NCI-H1048 (cell line): ENCODE data around the gene ZNF557.
A peak's percentile ranks its signal among the peaks of the same experiment; 100 is the strongest.

Experiments used
- DNase-seq: peaks from one replicate; lab custom pipeline; 2025; lab: John Stamatoyannopoulos, UW

Gene ZNF557

DNA sequence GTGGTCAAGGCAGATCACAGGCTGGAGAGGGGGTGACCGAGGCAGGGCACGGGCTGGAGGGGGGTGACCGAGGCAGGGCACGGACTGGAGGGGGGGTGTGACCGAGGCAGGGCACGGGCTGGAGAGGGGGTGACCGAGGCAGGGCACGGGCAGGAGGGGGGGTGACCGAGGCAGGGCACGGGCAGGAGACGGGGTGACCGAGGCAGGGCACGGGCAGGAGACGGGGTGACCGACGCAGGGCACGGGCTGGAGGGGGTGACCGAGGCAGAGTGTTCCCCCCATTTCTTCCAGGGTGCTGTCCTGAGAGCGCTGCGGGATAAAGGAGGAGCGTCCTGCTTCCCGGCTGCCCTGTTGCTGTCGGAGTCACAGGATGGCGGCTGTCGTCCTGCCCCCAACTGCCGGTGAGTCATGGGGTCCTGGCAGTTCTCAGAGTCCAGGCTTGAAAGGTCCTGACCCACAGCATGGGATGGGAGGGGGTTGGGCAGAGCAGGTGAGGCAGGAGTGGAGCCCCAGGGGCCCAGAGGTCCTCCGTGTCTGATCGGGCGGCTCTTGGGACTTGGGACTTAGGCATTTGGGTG is 5.3 kb downstream of the ZNF557 start:
- no peak for DNase-seq

DNA sequence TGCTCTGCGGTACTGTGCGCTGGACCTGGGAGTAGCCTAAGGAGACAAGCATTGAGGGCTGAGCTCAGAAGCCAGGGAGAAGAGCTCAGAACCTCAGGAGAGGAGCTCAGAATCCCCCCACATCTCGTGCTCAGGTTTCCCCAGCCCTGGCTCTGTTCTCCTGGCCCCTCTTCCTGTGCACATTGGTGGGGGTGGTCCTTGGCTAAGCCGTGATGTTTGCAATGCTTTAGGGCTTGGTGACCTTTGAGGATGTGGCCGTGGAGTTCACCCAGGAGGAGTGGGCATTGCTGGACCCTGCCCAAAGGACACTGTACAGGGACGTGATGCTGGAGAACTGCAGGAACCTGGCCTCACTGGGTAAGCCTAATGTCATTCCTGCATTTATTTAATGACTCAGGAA is 6.6 kb downstream of the ZNF557 start:
- DNase-seq: no peak

- no peak for DNase-seq
Observed at GRCh38 chr19:7078008-7078407, 8.5 kb downstream of the ZNF557 start.

DNA sequence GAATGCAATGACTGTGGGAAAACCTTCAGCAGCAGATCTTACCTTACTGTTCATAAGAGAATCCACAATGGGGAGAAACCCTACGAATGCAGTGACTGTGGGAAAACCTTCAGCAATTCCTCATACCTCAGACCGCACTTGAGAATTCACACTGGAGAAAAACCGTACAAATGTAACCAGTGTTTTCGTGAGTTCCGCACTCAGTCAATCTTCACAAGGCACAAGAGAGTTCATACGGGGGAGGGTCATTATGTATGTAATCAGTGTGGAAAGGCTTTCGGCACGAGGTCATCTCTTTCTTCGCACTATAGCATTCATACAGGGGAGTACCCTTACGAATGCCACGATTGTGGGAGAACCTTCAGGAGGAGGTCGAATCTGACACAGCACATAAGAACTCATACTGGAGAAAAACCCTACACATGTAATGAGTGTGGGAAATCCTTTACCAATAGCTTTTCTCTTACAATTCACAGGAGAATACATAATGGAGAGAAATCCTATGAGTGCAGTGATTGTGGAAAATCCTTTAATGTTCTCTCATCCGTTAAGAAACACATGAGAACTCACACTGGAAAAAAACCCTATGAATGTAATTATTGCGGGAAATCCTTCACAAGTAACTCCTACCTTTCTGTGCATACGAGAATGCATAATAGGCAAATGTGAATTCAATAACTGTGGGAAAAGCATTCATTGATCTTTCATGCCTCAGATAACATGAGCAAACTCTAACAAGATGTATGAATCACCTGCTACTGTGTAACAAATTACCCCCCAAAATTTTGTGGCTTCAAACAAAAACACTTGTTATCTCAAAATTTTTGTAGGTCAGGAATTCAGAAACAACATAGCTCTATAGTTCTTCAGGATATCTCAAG is 13.8 kb downstream of the ZNF557 start:
- no peak for DNase-seq

GRCh38 chr19:7088999-7089398 is 19.5 kb downstream of the ZNF557 start:
- no peak for DNase-seq

DNA sequence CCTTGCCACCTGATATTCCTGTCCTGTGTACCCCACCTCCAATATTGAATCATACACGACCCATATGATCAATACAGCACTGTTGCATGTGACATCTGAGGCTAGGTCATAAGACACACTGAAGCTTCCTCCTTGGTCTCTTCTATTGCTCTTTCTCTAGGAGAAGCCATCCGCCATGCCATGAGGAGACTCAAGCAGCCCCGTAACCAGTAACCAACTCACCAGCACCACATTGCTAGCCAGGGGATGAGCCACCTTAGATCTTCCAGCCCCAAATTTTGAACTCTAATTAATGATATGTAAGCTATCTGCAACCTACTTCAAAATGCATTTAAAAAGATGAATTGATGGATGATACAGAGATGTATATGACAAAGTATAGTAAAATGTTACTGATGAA is 28.6 kb downstream of the ZNF557 start:
- no peak for DNase-seq

- peak; percentile 90 for DNase-seq
Observed at GRCh38 chr19:7098701-7099596, 29.4 kb downstream of the ZNF557 start.

DNA sequence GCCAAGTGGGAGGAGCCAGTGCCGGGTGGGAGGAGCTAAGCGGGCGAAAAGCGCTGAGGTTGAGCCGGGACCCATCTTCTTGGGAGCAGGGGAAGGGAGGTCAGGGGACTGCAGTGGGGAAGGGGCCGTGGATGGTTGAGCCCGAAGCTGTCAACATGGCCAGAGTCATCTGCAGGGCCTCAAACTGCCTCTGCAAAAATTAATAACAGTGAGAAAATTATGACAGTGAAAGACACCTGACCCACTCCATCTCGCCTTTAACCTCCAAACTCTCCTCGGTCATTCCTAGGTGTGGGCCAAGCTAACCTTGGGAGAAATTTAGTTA is 30.1 kb downstream of the ZNF557 start:
- no peak for DNase-seq

GRCh38 chr19:7101498-7102253 is 32.2 kb downstream of the ZNF557 start:
- no peak for DNase-seq

DNA sequence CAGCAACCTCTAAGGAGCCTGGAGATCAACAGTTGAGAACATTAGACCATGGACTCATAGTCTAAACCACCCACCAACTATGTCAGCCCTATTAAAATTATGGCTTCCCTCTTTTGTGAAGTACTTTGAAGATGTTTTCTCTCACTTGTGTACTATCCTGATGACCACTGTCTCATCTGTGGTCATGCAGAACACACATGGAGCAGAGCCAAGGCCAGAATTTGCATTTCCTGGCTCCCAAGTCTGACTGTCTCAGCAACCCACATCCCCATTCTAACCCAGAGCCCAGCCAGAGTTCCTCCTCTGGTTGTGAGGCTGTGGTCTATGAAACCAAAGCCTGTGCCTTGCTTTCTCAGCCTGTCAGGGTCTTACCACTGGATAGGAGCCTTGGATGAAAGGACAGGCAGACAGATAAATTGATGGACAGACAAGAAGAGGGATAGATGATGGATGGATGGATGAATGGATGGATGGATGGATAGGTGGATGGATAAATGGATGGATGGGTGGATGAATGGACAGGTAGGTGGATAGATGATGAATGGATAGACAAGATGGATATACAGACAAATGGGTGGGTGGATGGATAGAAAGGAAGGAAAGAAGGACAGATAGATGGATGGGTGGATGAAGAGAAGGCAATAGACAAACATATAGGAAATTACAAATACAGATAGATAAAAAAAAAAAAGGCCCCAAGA is 35.4 kb downstream of the ZNF557 start:
- no peak for DNase-seq

- DNase-seq: no peak
Observed at GRCh38 chr19:7106711-7107657, 37.5 kb downstream of the ZNF557 start.

GRCh38 chr19:7109678-7110289 is 40.3 kb downstream of the ZNF557 start:
- no peak for DNase-seq

DNA sequence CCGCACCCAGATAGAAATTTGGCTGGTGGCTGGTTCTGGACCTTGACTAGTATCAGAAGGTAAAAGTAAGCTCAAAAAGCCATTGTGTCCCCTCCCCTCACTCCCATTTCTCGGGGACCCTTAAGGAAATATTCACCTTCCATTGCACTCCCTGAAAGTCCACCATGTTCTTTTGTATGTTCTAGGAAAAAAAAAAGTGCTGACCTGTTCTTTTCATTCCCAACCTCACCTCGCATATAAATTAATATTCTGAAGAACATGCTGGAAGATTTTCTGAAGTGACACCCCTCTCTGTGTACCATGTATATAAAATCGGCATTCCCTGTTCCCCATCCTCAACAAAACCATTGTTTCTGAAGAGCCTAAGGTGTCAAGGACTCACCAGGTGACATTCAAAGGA is 43.2 kb downstream of the ZNF557 start:
- DNase-seq: no peak

DNA sequence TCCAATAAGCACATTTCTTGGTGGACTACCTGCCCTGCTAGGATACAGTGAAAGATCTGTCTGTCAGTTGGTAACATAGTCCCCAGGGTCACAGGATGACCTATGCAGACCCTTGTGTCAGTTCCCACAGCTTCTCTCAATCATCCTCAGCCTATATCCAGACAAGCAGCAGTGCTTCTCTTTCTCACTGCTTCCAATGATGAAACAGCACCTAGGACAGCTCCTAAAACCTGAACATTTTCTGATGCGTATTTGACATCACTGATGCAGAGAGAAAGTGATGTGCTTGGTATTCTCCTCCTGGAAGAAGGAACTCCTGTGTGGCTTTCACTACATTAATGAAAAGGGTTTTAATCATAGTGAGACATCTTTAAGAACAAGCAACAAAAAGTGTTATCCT is 43.7 kb downstream of the ZNF557 start:
- no peak for DNase-seq

DNA sequence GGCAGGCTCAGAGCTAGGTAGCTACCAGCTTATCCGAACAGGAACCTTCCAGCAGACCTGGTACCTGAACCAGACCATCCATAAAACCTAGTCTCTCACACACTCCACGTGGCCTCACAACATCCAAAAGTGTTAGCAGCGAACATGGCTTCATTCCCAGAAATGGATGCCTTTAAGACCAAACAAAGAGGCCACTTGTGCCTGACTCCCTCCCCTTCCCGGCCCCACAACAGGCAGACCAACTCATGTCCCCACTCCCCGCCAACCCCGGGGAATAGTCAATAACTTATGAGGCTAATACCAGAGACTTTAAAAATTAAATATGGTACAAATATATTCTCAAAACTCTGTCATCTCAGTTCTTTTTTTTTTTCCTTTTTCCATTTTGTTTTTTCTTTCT is 46.2 kb downstream of the ZNF557 start:
- no peak for DNase-seq

DNA sequence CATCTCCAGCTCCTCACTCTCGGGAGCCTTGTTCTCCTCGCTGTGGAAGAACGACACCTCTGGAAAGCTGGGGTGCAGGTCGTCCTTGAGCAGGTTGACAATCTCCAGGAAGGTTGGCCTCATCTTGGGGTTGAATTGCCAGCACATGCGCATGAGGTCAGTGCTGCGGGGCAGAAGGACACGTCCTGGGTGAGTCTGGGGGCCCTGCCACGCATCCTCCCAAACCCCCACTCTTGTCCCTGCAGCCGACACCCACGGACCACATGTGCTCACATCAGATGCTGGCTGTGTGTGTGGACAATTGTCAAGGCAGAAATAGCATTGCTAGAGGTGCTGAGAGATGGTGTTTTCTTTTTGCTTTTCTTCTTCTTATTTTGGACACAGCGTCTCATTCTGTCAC is 47.7 kb downstream of the ZNF557 start:
- no peak for DNase-seq

DNA sequence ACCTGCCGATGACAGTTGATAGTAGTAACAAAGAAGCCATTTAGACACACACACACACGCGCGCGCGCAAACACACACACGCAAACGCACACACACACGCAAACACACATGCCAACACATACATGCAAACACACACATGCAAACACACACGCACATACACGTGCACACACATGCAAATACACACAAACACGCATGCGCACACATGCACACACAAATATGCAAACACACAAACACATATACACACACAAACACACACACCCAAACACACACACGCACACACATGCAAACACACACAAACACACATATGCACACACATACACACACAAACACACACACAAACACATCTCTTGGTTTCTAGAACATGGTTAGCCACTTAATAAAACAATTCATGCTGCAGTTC is 50.1 kb downstream of the ZNF557 start:
- no peak for DNase-seq

- no peak for DNase-seq
Observed at GRCh38 chr19:7120499-7120898, 51.0 kb downstream of the ZNF557 start.

DNA sequence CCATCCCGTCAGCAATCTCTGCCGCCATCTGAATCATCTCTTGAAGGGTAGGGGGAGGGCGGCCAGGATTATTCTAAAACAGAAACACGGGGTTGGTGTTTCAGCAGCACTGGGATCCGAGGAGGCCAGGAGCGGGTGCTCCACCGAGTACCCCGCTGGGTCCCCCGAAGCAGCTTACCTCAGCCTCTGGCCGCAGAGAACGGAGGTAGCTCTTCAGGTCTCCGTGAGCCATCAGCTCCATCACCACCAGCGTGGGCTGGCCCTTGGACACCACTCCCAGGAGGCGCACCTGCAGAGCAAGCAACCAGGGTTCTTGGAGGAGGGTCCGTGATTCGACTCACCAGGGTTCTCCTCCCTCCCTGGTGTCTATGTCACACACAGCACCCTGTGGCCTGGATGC is 53.2 kb downstream of the ZNF557 start:
- DNase-seq: no peak

GRCh38 chr19:7124782-7125181 is 55.3 kb downstream of the ZNF557 start:
- no peak for DNase-seq
